ENCODE data around the gene CLTA. TPM values are rescaled to one million over a fixed set of nuclear protein-coding genes. Genes with fewer than 3 reads are reported as not detected.
"Not testable (repeated sequence)": the region's sequence is repeated elsewhere in the genome, so short reads cannot be mapped to it uniquely, and the experiment has no call there.

Gene CLTA
- total RNA-seq, 2 donors from 2014 or later: 210 to 312 TPM

- intact Hi-C loops (cut with DNase I): no loop called here
- Histone ChIP-seq H3K36me3 (no peaks in the 10 kb centered on the region), H3K4me1 (no peaks in the 10 kb centered on the region), H3K27ac (peak overlapping the region; percentile 16), H3K27me3 (no peaks in the 10 kb centered on the region), H3K4me3 (no peak overlapping the region), H3K9me3 (no peaks in the 10 kb centered on the region), H3K9ac (ENCODE audit: low read depth in 2 of 2, low read length in 2 of 2) (peak overlapping the region in 1 of 2 donors; percentile 2)
- no peak for TF ChIP-seq CTCF (IDR thresholded peaks at IDR 0.05)
- no peak for DNase-seq
These were observed 36.3 kb upstream of the CLTA start for GRCh38 chr9:36154331-36154952.

GRCh38 chr9:36156116-36156515 is 34.6 kb upstream of the CLTA start:
- Histone ChIP-seq H3K9me3 (no peaks in the 10 kb centered on the region), H3K4me1 (no peaks in the 10 kb centered on the region), H3K27ac (no peak overlapping the region), H3K4me3 (no peak overlapping the region), H3K9ac (ENCODE audit: low read depth in 2 of 2, low read length in 2 of 2) (no peak overlapping the region), H3K36me3 (no peaks in the 10 kb centered on the region), H3K27me3 (no peaks in the 10 kb centered on the region)
- no peak for TF ChIP-seq CTCF (IDR thresholded peaks at IDR 0.05)
- DNase-seq: no peak
- intact Hi-C loops (cut with DNase I): no loop called here

- Histone ChIP-seq H3K4me3 (no peak overlapping the region), H3K27me3 (no peaks in the 10 kb centered on the region), H3K27ac (no peak overlapping the region), H3K4me1 (no peaks in the 10 kb centered on the region), H3K9me3 (no peaks in the 10 kb centered on the region), H3K9ac (ENCODE audit: low read depth in 2 of 2, low read length in 2 of 2) (no peak overlapping the region), H3K36me3 (no peaks in the 10 kb centered on the region)
- intact Hi-C loops (cut with DNase I): no loop called here
- TF ChIP-seq CTCF (IDR thresholded peaks at IDR 0.05): no peak
- no peak for DNase-seq
These were observed 32.6 kb upstream of the CLTA start for GRCh38 chr9:36158122-36158521.

GRCh38 chr9:36158917-36159316 is 31.8 kb upstream of the CLTA start:
- DNase-seq: no peak
- Histone ChIP-seq H3K4me3 (no peak overlapping the region), H3K4me1 (peaks cover 3% of the 10 kb centered on the region), H3K27me3 (no peaks in the 10 kb centered on the region), H3K9me3 (no peaks in the 10 kb centered on the region), H3K27ac (no peak overlapping the region), H3K36me3 (no peaks in the 10 kb centered on the region), H3K9ac (ENCODE audit: low read depth in 2 of 2, low read length in 2 of 2) (no peak overlapping the region)
- TF ChIP-seq CTCF (IDR thresholded peaks at IDR 0.05): no peak
- intact Hi-C loops (cut with DNase I): no loop called here

GRCh38 chr9:36159509-36159908 is 31.2 kb upstream of the CLTA start:
- intact Hi-C loops (cut with DNase I); H3K4me1 ChIP-seq; H3K27ac ChIP-seq: not testable (repeated sequence)

GRCh38 chr9:36160126-36160525 is 30.6 kb upstream of the CLTA start:
- DNase-seq; H3K27me3 ChIP-seq; H3K4me3 ChIP-seq; H3K4me1 ChIP-seq; intact Hi-C loops (cut with DNase I); H3K27ac ChIP-seq; H3K36me3 ChIP-seq; H3K9ac ChIP-seq (ENCODE audit: low read depth in 2 of 2, low read length in 2 of 2); H3K9me3 ChIP-seq: not testable (repeated sequence)

More at GRCh38 chr9:36159509-36159908, 31.2 kb upstream of the CLTA start:
- DNase-seq; H3K27me3 ChIP-seq; H3K36me3 ChIP-seq; H3K9me3 ChIP-seq; H3K9ac ChIP-seq (ENCODE audit: low read depth in 2 of 2, low read length in 2 of 2); H3K4me3 ChIP-seq: not testable (repeated sequence)
